SU-DHL-6 (cell line): ENCODE data around the gene DDX42.

Experiments used
- H2AFZ ChIP-seq: fragments of 200-600 bp; sonication (generic); 2 replicates; pipeline ENCODE4 v1.6.1; 2014; ENCODE audit warnings: low read depth, mild to moderate bottlenecking, moderate library complexity, mixed read lengths, antibody characterized with exemption, low read length; ENCODE audit not compliant: severe bottlenecking
- H3F3A ChIP-seq: fragments of 200-600 bp; shearing (Covaris generic); 2 replicates; pipeline ENCODE4 v1.6.0; 2016; ENCODE audit warnings: antibody characterized with exemption, mild to moderate bottlenecking; ENCODE audit not compliant: insufficient read depth
- H3K27ac ChIP-seq: fragments of 200-600 bp; sonication (generic); 2 replicates; pipeline ENCODE4 v1.5.1; 2016; ENCODE audit warnings: low read depth, mild to moderate bottlenecking, low read length, moderate library complexity, mixed read lengths
- H3K27me3 ChIP-seq: fragments of 200-600 bp; sonication (generic), shearing (Covaris generic); 2 replicates; pipeline ENCODE4 v1.6.0; 2014; ENCODE audit warnings: mild to moderate bottlenecking, low read length
- H3K36me3 ChIP-seq: fragments of 200-600 bp; sonication (generic); 2 replicates; pipeline ENCODE4 v1.6.1; 2014; ENCODE audit warnings: mild to moderate bottlenecking, low read length, mixed read lengths
- H3K4me2 ChIP-seq: fragments of 300-600, 200-600 bp; shearing (Covaris generic), sonication (generic); 2 replicates; pipeline ENCODE4 v1.6.0; 2014; ENCODE audit warnings: low read length, low read depth, mild to moderate bottlenecking; ENCODE audit not compliant: poor library complexity, severe bottlenecking
- H3K4me3 ChIP-seq: fragments of 200-600 bp; sonication (generic); 2 replicates; pipeline ENCODE4 v1.5.1; 2014; ENCODE audit warnings: antibody characterized with exemption, low read length, mild to moderate bottlenecking, mixed read lengths; ENCODE audit not compliant: insufficient read depth, poor library complexity, severe bottlenecking
- H3K79me2 ChIP-seq: fragments of 200-600 bp; sonication (generic); 2 replicates; pipeline ENCODE4 v1.6.1; 2014; ENCODE audit warnings: mild to moderate bottlenecking, low read length, moderate library complexity; ENCODE audit not compliant: insufficient read depth
- H3K9ac ChIP-seq: fragments of 200-600 bp; sonication (generic); 2 replicates; pipeline ENCODE4 v1.7.0; 2014; ENCODE audit warnings: mild to moderate bottlenecking, low read length
- H3K9me2 ChIP-seq: fragments of 200-600 bp; sonication (generic); replicated peaks from 2 replicates; pipeline ENCODE4 v1.6.1; 2014; ENCODE audit warnings: low read length; ENCODE audit not compliant: insufficient read depth
- H3K9me3 ChIP-seq: fragments of 200-600 bp; sonication (generic); 2 replicates; pipeline ENCODE4 v1.6.1; 2014; ENCODE audit warnings: low read length, mixed read lengths; ENCODE audit not compliant: insufficient read depth
- H4K20me1 ChIP-seq: fragments of 200-600 bp; sonication (generic); 2 replicates; pipeline ENCODE4 v1.6.1; 2014; ENCODE audit warnings: low read depth, mild to moderate bottlenecking, antibody characterized with exemption, low read length, moderate library complexity, mixed read lengths
- EZH2phosphoT487 ChIP-seq: fragments of 200-600 bp; sonication (generic), shearing (Covaris generic); conservative IDR thresholded peaks from 2 replicates; pipeline ENCODE4 v1.6.1; 2018; ENCODE audit warnings: mild to moderate bottlenecking, antibody characterized with exemption, low read length, moderate library complexity, mixed read lengths
- TF ChIP-seq, protein P1 (sequence below): fragments of 200-600 bp; sonication (generic); IDR thresholded peaks from one replicate; pipeline ENCODE4 v1.5.1; 2017; ENCODE audit warnings: antibody characterized with exemption, mild to moderate bottlenecking, low read length, moderate library complexity; ENCODE audit not compliant: insufficient read depth, poor library complexity, severe bottlenecking

The DDX42 gene

DNA sequence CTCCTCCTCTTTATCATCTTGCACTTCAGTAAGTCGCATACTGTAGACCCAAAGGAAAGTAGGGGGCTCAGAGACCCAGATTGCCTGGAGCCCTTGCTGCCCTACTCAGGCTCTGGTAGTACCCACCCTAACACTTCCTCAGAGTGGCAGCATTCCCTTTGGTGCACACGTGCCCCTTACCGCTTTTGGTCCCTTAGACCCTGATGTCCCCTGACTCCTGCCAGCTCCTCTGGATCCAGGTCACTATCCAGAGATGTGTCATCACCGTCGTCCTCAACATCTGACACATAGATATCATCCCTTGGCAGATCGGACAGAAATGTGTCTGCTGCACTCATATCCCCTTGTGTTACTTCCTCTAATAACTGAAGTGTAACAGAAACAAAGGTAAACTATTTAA is 47.8 kb downstream of the DDX42 start:
- Histone ChIP-seq H3K79me2 (peaks cover 15% of the 10 kb centered on the region; the same call in 1 of the 2 replicates), H3K36me3 (peaks cover 24% of the 10 kb centered on the region)

DNA sequence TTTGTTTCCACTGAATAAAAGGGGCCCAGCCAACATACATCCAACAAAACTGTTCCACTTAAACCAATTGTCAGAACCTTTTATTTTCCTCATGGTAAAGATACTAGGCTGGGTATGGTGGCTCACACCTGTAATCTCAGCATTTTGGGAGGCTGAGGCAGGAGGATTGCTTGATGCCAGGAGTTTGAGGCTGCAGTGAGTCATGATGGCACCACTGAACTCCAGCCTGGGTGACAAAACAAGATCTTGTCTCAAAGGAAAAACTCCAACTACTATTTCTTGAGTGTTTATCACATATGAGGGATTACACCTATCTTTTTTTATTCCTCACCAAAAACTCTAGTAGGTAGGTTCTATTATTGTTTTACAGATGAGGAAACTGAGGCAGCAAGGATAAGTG is 48.6 kb downstream of the DDX42 start:
- Histone ChIP-seq H3K27ac (no peak overlapping the region), H3F3A (peaks cover 5% of the 10 kb centered on the region; the same call in 1 of the 2 replicates), H4K20me1 (no peaks in the 10 kb centered on the region; the same call in 1 of the 2 replicates), H3K4me2 (no peak overlapping the region), H2AFZ (no peak overlapping the region), H3K36me3 (peaks cover 18% of the 10 kb centered on the region; the same call in 1 of the 2 replicates), H3K9me2 (no peaks in the 10 kb centered on the region), H3K27me3 (no peaks in the 10 kb centered on the region), H3K79me2 (peaks cover 18% of the 10 kb centered on the region), H3K9ac (no peak overlapping the region), H3K9me3 (no peaks in the 10 kb centered on the region), H3K4me3 (no peak overlapping the region)
- no peak for TF ChIP-seq EZH2phosphoT487
- TF ChIP-seq, protein P1, sequence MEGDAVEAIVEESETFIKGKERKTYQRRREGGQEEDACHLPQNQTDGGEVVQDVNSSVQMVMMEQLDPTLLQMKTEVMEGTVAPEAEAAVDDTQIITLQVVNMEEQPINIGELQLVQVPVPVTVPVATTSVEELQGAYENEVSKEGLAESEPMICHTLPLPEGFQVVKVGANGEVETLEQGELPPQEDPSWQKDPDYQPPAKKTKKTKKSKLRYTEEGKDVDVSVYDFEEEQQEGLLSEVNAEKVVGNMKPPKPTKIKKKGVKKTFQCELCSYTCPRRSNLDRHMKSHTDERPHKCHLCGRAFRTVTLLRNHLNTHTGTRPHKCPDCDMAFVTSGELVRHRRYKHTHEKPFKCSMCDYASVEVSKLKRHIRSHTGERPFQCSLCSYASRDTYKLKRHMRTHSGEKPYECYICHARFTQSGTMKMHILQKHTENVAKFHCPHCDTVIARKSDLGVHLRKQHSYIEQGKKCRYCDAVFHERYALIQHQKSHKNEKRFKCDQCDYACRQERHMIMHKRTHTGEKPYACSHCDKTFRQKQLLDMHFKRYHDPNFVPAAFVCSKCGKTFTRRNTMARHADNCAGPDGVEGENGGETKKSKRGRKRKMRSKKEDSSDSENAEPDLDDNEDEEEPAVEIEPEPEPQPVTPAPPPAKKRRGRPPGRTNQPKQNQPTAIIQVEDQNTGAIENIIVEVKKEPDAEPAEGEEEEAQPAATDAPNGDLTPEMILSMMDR = no peak

More for the DNA sequence above, 47.8 kb downstream of the DDX42 start:
- no peaks in the 10 kb centered on the region for H3K27me3 ChIP-seq
- H3K9ac ChIP-seq = no peak overlapping the region
- H3K9me3 ChIP-seq = no peaks in the 10 kb centered on the region
- H3K27ac ChIP-seq = no peak overlapping the region
- peaks cover 12% of the 10 kb centered on the region for H3F3A ChIP-seq
- no peak overlapping the region for H3K4me3 ChIP-seq
- no peak overlapping the region for H2AFZ ChIP-seq
- H3K4me2 ChIP-seq = no peak overlapping the region
- no peaks in the 10 kb centered on the region for H3K9me2 ChIP-seq
- H4K20me1 ChIP-seq = no peaks in the 10 kb centered on the region; the same call in 1 of the 2 replicates
- no peak for TF ChIP-seq EZH2phosphoT487
- TF ChIP-seq, protein P1 = no peak

DNA sequence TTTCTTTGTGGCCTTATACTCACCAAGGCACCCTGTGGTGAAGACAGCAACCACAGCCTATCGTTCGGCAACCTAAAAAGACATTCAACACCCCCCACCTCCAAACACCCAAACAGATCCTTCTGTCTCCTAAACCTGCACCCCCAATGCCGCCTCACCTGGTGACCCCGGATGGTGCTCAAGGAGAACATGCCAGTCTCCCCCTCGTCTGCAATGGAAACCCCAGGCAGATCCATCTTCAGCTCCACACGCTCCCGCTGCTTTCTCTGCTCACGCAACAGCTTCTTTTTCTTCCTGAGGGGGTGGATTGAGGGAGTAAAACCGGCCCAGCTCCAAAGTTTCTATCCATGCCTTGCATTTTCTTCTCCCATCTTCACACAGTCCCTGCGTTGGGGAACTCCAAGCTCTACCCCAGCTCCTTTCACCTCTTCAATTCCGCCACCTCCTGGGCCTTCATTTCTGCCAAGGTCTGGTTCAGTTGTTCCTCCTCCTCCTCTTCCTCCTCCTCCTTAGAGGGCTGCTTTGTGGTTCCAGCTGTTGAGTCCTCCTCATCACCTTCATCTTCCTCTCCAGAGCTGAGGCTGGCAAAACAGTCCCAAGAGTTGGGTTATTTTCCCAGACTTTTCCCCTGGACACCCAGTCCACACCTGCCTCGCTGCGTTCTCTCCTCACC is 49.8 kb downstream of the DDX42 start:
- H3K4me2 ChIP-seq = no peak overlapping the region
- no peak overlapping the region for H3K9ac ChIP-seq
- H3K9me3 ChIP-seq = no peaks in the 10 kb centered on the region
- H2AFZ ChIP-seq = no peak overlapping the region
- no peak for TF ChIP-seq EZH2phosphoT487
- TF ChIP-seq, protein P1 = no peak
- H3K27me3 ChIP-seq = no peaks in the 10 kb centered on the region
- no peak overlapping the region for H3K4me3 ChIP-seq
- H4K20me1 ChIP-seq = no peaks in the 10 kb centered on the region; the same call in 1 of the 2 replicates
- no peak overlapping the region for H3K27ac ChIP-seq
- H3F3A ChIP-seq = peaks cover 4% of the 10 kb centered on the region; the same call in 1 of the 2 replicates
- H3K36me3 ChIP-seq = peaks cover 14% of the 10 kb centered on the region; the same call in 1 of the 2 replicates
- H3K9me2 ChIP-seq = no peaks in the 10 kb centered on the region
- H3K79me2 ChIP-seq = peaks cover 31% of the 10 kb centered on the region
